PC-3 (cell line): ENCODE measurements around the gene STAP1. TPM values are rescaled to one million over a fixed set of nuclear protein-coding genes. Genes with fewer than 3 reads are reported as not detected.

ENCODE experiments used
- ATAC-seq: fragments of 200-7000 bp; cut with Tn5 transposase; 2 replicates; pipeline ENCODE4 v1.9.1; 2020; ENCODE audit warnings: mild to moderate bottlenecking, moderate library complexity
- BruUV-seq: library from RNA; stranded (reverse); fragments of 400-500 nt; replicated peaks from 2 replicates; lab custom pipeline; 2021; lab: Mats Ljungman, UMichigan
- CTCF ChIA-PET: fragments of 300-600 bp; sonication (Branson Sonifier 250); formaldehyde crosslinking; loops from one replicate; lab custom pipeline; 2022; ENCODE audit warnings: antibody characterized with exemption; lab: Charles Lee
- POLR2A ChIA-PET: fragments of 300-600 bp; sonication (Branson Sonifier 250); formaldehyde crosslinking; loops from one replicate; lab custom pipeline; 2022; ENCODE audit warnings: antibody characterized with exemption; ENCODE audit not compliant: unreplicated experiment; lab: Charles Lee
- DNase-seq: peaks from one replicate; pipeline ENCODE4 v3.0.0-alpha.2; 2015
- H2AFZ ChIP-seq: fragments of 300-600 bp; sonication (generic); 2 replicates; pipeline ENCODE4 v1.6.0; 2016; ENCODE audit warnings: antibody characterized with exemption, low read length
- H3F3A ChIP-seq: fragments of 300-600 bp; sonication (generic); one replicate; pipeline ENCODE4 v1.6.0; 2017; ENCODE audit warnings: antibody characterized with exemption, low read length, control low read depth, mild to moderate bottlenecking; ENCODE audit not compliant: unreplicated experiment
- H3K27ac ChIP-seq: fragments of 300-600 bp; sonication (generic); 2 replicates; pipeline ENCODE4 v1.5.1; 2016; ENCODE audit warnings: mild to moderate bottlenecking, low read length
- H3K27me3 ChIP-seq: fragments of 300-600 bp; sonication (generic); 2 replicates; pipeline ENCODE4 v1.6.1; 2016; ENCODE audit warnings: low read length, mixed read lengths
- H3K36me3 ChIP-seq: fragments of 300-600 bp; sonication (generic); 2 replicates; pipeline ENCODE4 v1.6.1; 2016; ENCODE audit warnings: low read depth, mixed run types, low read length, mixed read lengths
- H3K4me1 ChIP-seq: fragments of 300-600 bp; sonication (generic); 2 replicates; pipeline ENCODE4 v1.5.1; 2016; ENCODE audit warnings: low read length; ENCODE audit not compliant: insufficient read depth
- H3K4me2 ChIP-seq: fragments of 300-600 bp; sonication (generic); 2 replicates; pipeline ENCODE4 v1.6.0; 2016; ENCODE audit warnings: low read length
- H3K4me3 ChIP-seq: fragments of 300-600 bp; sonication (generic); 2 replicates; pipeline ENCODE4 v1.5.1; 2016; ENCODE audit warnings: mild to moderate bottlenecking, low read length, mixed read lengths
- H3K79me2 ChIP-seq: fragments of 300-600 bp; sonication (generic); 2 replicates; pipeline ENCODE4 v1.6.1; 2017; ENCODE audit warnings: low read length, mixed read lengths
- H3K9ac ChIP-seq: fragments of 300-600 bp; sonication (generic); 2 replicates; pipeline ENCODE4 v1.6.0; 2016; ENCODE audit warnings: mild to moderate bottlenecking, low read length
- H3K9me2 ChIP-seq: fragments of 300-600 bp; sonication (generic); replicated peaks from 2 replicates; pipeline ENCODE4 v1.6.1; 2016; ENCODE audit warnings: mixed run types, low read length, mixed read lengths
- H3K9me3 ChIP-seq: fragments of 300-600 bp; sonication (generic); 2 replicates; pipeline ENCODE4 v1.6.1; 2016; ENCODE audit warnings: low read length, mixed read lengths
- H4K20me1 ChIP-seq: fragments of 300-600 bp; sonication (generic); 2 replicates; pipeline ENCODE4 v1.6.1; 2016; ENCODE audit warnings: low read length, mixed read lengths
- EZH2 ChIP-seq: fragments of 300-600 bp; sonication (generic); IDR thresholded peaks from one replicate; pipeline ENCODE4 v1.6.1; 2017; ENCODE audit warnings: antibody characterized with exemption, mild to moderate bottlenecking, low read length; ENCODE audit not compliant: unreplicated experiment
- EZH2phosphoT487 ChIP-seq: fragments of 300-600 bp; sonication (generic); IDR thresholded peaks from 2 replicates; pipeline ENCODE4 v1.6.1; 2018; ENCODE audit warnings: mild to moderate bottlenecking, antibody characterized with exemption, low read length, borderline replicate concordance
- intact Hi-C: fragments of 100-400 bp; cut with micrococcal nuclease; formaldehyde crosslinking; loops from 2 replicates; pipeline ENCODE4 v1.9.0; 2023
- total RNA-seq: library from RNA; depleted of rRNA; stranded (reverse); fragments of >200 nt; gene quantifications from 2 replicates; pipeline ENCODE4 v1.2.3, GENCODE V29; 2014
- TF ChIP-seq, protein P1 (sequence below): fragments of 300-600 bp; sonication (generic); conservative IDR thresholded peaks from 2 replicates; pipeline ENCODE4 v1.5.1; 2017; ENCODE audit warnings: antibody characterized with exemption, low read depth, mild to moderate bottlenecking, low read length

STAP1 gene
- total RNA-seq, 1 experiment from 2014 or later, result not detected

DNA sequence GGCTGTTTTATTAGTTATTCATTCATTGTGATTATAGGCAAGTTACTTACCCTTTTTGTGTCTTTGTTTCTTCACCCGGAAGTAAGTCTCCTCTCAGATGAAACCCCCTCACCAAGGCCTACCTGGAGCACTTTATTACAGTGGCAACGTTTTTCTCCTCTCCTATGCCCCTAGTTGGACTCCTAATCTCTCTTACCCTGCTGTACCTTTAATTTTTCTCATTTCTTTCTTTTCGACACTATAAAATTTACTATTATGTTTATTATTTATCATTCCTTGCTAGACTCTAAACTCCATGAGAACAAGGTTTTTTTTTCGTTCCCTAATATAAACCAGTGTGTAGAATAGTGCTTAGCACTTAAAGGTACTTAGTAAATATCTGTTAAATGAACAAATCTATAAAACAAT, 17.5 kb downstream of the STAP1 start:
- intact Hi-C loops, result no loop called here
- ATAC-seq (no peak), DNase-seq (no peak)
- Histone ChIP-seq H3K4me3 (no peak overlapping the region), H3F3A (no peaks in the 10 kb centered on the region), H3K27me3 (no peaks in the 10 kb centered on the region), H2AFZ (no peak overlapping the region), H3K36me3 (no peaks in the 10 kb centered on the region), H3K27ac (no peak overlapping the region), H3K9ac (no peak overlapping the region), H3K9me3 (no peaks in the 10 kb centered on the region), H3K9me2 (no peaks in the 10 kb centered on the region), H3K4me2 (no peak overlapping the region), H3K79me2 (no peaks in the 10 kb centered on the region), H4K20me1 (no peaks in the 10 kb centered on the region), H3K4me1 (no peaks in the 10 kb centered on the region)
- POLR2A ChIA-PET, result no interaction called here
- TF ChIP-seq EZH2 (no peak), EZH2phosphoT487 (no peak)
- TF ChIP-seq, protein P1, sequence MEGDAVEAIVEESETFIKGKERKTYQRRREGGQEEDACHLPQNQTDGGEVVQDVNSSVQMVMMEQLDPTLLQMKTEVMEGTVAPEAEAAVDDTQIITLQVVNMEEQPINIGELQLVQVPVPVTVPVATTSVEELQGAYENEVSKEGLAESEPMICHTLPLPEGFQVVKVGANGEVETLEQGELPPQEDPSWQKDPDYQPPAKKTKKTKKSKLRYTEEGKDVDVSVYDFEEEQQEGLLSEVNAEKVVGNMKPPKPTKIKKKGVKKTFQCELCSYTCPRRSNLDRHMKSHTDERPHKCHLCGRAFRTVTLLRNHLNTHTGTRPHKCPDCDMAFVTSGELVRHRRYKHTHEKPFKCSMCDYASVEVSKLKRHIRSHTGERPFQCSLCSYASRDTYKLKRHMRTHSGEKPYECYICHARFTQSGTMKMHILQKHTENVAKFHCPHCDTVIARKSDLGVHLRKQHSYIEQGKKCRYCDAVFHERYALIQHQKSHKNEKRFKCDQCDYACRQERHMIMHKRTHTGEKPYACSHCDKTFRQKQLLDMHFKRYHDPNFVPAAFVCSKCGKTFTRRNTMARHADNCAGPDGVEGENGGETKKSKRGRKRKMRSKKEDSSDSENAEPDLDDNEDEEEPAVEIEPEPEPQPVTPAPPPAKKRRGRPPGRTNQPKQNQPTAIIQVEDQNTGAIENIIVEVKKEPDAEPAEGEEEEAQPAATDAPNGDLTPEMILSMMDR, result no peak
- CTCF ChIA-PET, result no interaction called here
- no TSS peak for BruUV-seq

DNA sequence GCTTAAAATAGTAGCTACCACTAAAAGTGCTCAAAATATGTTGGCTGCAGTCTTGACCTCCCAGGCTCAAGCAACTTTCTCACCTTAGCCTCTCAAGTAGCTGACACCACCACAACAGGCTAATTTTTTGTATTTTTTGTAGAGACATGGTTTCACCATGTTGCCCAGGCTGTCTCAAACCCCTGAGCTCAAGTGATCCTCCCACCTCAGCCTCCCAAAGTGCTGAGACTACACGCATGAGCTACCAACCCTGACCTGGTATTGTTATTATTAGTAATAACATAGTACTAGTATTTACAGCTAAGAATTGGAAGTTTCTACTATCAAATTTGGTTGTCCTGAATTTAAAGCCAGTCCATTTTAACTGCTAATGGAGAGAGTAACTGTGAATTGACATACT, 18.0 kb downstream of the STAP1 start:
- TF ChIP-seq, protein P1, result no peak
- TF ChIP-seq EZH2 (no peak), EZH2phosphoT487 (no peak)
- H3K4me1 ChIP-seq, result no peaks in the 10 kb centered on the region
- DNase-seq (no peak), ATAC-seq (no peak)
- H3K9me3 ChIP-seq, result no peaks in the 10 kb centered on the region
- H2AFZ ChIP-seq, result no peak overlapping the region
- H3K27ac ChIP-seq, result no peak overlapping the region
- no peaks in the 10 kb centered on the region for H3K79me2 ChIP-seq
- ChIA-PET CTCF (no interaction called here), POLR2A (no interaction called here)
- H3K9me2 ChIP-seq, result no peaks in the 10 kb centered on the region
- intact Hi-C loops, result no loop called here
- H3K27me3 ChIP-seq, result no peaks in the 10 kb centered on the region
- H3K9ac ChIP-seq, result no peak overlapping the region
- no peak overlapping the region for H3K4me3 ChIP-seq
- H4K20me1 ChIP-seq, result no peaks in the 10 kb centered on the region
- no peaks in the 10 kb centered on the region for H3F3A ChIP-seq
- no peak overlapping the region for H3K4me2 ChIP-seq
- H3K36me3 ChIP-seq, result no peaks in the 10 kb centered on the region
- no TSS peak for BruUV-seq

DNA sequence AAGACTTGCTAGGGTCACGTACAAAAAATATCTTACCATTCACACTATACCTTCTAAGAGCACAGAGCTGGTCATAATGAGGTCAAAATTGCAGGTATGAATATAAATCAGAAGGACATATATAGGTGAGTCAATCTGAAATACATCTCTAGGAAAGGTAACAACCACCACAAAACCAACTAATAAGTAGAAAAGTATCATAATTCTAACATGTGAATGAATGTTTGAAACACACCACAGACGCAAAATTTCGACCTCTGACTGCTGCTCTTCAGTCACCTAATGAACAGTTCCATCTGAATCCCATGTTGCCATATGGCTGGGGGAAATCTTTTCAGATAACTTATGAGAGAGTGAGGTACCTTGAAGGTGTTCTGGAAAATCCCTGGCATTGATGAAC, 22.1 kb downstream of the STAP1 start:
- BruUV-seq, result no TSS peak
- Histone ChIP-seq H3K4me1 (no peaks in the 10 kb centered on the region), H3K9me3 (no peaks in the 10 kb centered on the region), H3F3A (no peaks in the 10 kb centered on the region), H3K27ac (no peak overlapping the region), H4K20me1 (no peaks in the 10 kb centered on the region), H3K4me2 (no peak overlapping the region), H3K79me2 (no peaks in the 10 kb centered on the region), H3K4me3 (no peak overlapping the region), H3K9me2 (no peaks in the 10 kb centered on the region), H3K9ac (no peak overlapping the region), H3K27me3 (no peaks in the 10 kb centered on the region), H3K36me3 (no peaks in the 10 kb centered on the region), H2AFZ (no peak overlapping the region)
- DNase-seq (no peak), ATAC-seq (no peak)
- intact Hi-C loops, result no loop called here
- TF ChIP-seq, protein P1, result no peak
- no peak for TF ChIP-seq EZH2phosphoT487
- no peak for TF ChIP-seq EZH2
- POLR2A ChIA-PET, result no interaction called here
- CTCF ChIA-PET, result no interaction called here
